HepG2 (cell line): Measurements from ENCODE around the gene CAPN10. TPM values are rescaled to one million over a fixed set of nuclear protein-coding genes. Genes with fewer than 3 reads are reported as not detected.
A peak's percentile ranks its signal among the peaks of the same experiment; 100 is the strongest.

ENCODE experiments used
- ATAD3A ChIP-seq: sonication (generic); formaldehyde crosslinking; IDR thresholded peaks from 2 replicates; pipeline ENCODE4 v1.4.0; 2020; ENCODE audit warnings: missing genetic modification reagents
- ATF1 ChIP-seq: IDR thresholded peaks from 2 replicates; pipeline ENCODE4 v1.6.1; 2016; ENCODE audit warnings: mild to moderate bottlenecking, control low read depth
- MBNL3 ChIP-seq: fragments of 250-450 bp; sonication (Bioruptor Pico); conservative IDR thresholded peaks from 2 replicates; pipeline ENCODE4 v1.8.0; 2022; ENCODE audit warnings: mild to moderate bottlenecking, inconsistent platforms
- NCOA1 ChIP-seq: sonication (generic); formaldehyde crosslinking; IDR thresholded peaks from 2 replicates; pipeline ENCODE4 v1.9.0; 2021; ENCODE audit warnings: missing genetic modification reagents
- NFKB2 ChIP-seq: sonication (generic); formaldehyde crosslinking; IDR thresholded peaks from 2 replicates; pipeline ENCODE4 v1.4.0; 2020; ENCODE audit warnings: missing genetic modification reagents, borderline replicate concordance
- NR1H2 ChIP-seq: sonication (generic); formaldehyde crosslinking; IDR thresholded peaks from 2 replicates; pipeline ENCODE4 v1.8.1; 2022; ENCODE audit warnings: low read depth, missing genetic modification reagents, borderline replicate concordance
- PATZ1 ChIP-seq: sonication (generic); formaldehyde crosslinking; IDR thresholded peaks from 2 replicates; pipeline ENCODE4 v1.4.0; 2020; ENCODE audit warnings: missing genetic modification reagents
- TEAD2 ChIP-seq: sonication (generic); formaldehyde crosslinking; IDR thresholded peaks from 2 replicates; pipeline ENCODE4 v1.9.0; 2021; ENCODE audit warnings: missing genetic modification reagents
- ZBTB20 ChIP-seq: sonication (generic); formaldehyde crosslinking; IDR thresholded peaks from 2 replicates; pipeline ENCODE4 v1.8.1; 2023; ENCODE audit warnings: missing genetic modification reagents, low read depth, mild to moderate bottlenecking, borderline replicate concordance
- ZNF644 ChIP-seq: IDR thresholded peaks from 2 replicates; pipeline ENCODE4 v1.6.1; 2016; ENCODE audit warnings: low read depth
- ZNF777 ChIP-seq: sonication (generic); formaldehyde crosslinking; IDR thresholded peaks from 2 replicates; pipeline ENCODE4 v1.4.0; 2020; ENCODE audit warnings: missing genetic modification reagents
- polyA plus RNA-seq, 8 experiments: library from polyadenylated mRNA; depleted of rRNA in 3 of 8; stranded (reverse) in 7 of 8; unstranded in 1 of 8; fragments of >200 nt; fragmentation: Illumina TruSeq in 4 of 8; extraction: Trizol in 4 of 8; gene quantifications; 2 replicates each; pipeline versions ENCODE4 v1.2.1 to v1.2.3, GENCODE V29; 2011 to 2016; ENCODE audit warnings: low read depth in 4 of 8, missing spikeins in 1 of 8, mixed read lengths in 1 of 8; ENCODE audit not compliant: insufficient read depth in 1 of 8
- total RNA-seq, 5 experiments: library from RNA; depleted of rRNA; stranded (reverse); fragments of >200 nt; fragmentation: Illumina TruSeq; extraction: Trizol; gene quantifications; 2 replicates each; pipeline ENCODE4 v1.2.3, GENCODE V29; 2016; ENCODE audit warnings: low read depth in 1 of 5
- TF ChIP-seq, protein P1 (sequence below): sonication (generic); formaldehyde crosslinking; IDR thresholded peaks from 2 replicates; pipeline ENCODE4 v1.5.0; 2020; ENCODE audit warnings: mild to moderate bottlenecking, missing genetic modification reagents, borderline replicate concordance
- TF ChIP-seq, protein P2 (sequence below): IDR thresholded peaks from 2 replicates; pipeline ENCODE4 v1.6.1; 2016
- TF ChIP-seq, protein P3 (sequence below): sonication (generic); formaldehyde crosslinking; IDR thresholded peaks from 2 replicates; pipeline ENCODE4 v1.5.0; 2020; ENCODE audit warnings: mild to moderate bottlenecking, missing genetic modification reagents

Gene CAPN10
- total and polyA plus RNA-seq, 2 of the 13 experiments (the other 11 are each of a cell fraction or from before 2014, with no cell fraction given), result 27.6 to 32.4 TPM

DNA sequence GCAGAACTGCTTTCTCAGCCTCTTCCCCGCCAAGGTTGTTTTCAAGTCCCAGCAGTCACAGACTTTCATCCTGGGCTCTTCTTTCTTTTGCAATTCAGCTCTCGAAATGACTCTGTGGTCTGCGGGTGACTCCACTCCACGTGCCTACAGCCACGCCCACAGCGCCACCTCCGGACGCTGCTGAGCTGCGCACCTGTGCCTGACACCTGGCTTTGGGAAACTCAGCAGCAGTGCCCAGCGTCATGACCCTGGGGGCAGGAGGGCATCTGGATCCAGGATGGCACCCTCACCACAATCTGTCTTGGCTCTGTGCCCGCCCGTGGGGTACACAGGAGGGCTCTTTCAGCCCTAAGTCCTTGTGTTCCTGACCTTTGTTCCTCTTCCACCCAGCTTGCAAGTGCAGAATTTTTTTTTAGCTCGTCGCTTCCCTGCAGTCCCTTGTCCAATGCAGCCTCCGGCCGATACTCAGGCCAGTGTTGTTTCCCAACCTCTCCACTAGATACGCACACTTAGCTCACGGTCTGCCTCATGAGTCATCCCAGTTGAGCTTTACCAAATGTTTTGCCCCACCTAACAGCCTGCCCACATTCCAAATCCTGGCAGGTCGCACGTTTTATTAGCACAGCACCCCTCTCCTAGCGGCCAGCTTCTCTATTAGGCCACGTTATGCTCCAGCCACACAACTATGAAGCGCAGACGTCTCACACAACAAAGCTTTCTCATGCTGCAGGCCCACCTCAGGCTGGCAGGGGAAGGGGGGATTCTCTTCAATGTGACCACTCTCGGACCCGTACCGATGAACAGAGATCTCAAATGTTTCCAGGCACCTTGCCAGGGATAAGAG is 6.5 kb upstream of the CAPN10 start (continued):
- TF ChIP-seq, protein P1, sequence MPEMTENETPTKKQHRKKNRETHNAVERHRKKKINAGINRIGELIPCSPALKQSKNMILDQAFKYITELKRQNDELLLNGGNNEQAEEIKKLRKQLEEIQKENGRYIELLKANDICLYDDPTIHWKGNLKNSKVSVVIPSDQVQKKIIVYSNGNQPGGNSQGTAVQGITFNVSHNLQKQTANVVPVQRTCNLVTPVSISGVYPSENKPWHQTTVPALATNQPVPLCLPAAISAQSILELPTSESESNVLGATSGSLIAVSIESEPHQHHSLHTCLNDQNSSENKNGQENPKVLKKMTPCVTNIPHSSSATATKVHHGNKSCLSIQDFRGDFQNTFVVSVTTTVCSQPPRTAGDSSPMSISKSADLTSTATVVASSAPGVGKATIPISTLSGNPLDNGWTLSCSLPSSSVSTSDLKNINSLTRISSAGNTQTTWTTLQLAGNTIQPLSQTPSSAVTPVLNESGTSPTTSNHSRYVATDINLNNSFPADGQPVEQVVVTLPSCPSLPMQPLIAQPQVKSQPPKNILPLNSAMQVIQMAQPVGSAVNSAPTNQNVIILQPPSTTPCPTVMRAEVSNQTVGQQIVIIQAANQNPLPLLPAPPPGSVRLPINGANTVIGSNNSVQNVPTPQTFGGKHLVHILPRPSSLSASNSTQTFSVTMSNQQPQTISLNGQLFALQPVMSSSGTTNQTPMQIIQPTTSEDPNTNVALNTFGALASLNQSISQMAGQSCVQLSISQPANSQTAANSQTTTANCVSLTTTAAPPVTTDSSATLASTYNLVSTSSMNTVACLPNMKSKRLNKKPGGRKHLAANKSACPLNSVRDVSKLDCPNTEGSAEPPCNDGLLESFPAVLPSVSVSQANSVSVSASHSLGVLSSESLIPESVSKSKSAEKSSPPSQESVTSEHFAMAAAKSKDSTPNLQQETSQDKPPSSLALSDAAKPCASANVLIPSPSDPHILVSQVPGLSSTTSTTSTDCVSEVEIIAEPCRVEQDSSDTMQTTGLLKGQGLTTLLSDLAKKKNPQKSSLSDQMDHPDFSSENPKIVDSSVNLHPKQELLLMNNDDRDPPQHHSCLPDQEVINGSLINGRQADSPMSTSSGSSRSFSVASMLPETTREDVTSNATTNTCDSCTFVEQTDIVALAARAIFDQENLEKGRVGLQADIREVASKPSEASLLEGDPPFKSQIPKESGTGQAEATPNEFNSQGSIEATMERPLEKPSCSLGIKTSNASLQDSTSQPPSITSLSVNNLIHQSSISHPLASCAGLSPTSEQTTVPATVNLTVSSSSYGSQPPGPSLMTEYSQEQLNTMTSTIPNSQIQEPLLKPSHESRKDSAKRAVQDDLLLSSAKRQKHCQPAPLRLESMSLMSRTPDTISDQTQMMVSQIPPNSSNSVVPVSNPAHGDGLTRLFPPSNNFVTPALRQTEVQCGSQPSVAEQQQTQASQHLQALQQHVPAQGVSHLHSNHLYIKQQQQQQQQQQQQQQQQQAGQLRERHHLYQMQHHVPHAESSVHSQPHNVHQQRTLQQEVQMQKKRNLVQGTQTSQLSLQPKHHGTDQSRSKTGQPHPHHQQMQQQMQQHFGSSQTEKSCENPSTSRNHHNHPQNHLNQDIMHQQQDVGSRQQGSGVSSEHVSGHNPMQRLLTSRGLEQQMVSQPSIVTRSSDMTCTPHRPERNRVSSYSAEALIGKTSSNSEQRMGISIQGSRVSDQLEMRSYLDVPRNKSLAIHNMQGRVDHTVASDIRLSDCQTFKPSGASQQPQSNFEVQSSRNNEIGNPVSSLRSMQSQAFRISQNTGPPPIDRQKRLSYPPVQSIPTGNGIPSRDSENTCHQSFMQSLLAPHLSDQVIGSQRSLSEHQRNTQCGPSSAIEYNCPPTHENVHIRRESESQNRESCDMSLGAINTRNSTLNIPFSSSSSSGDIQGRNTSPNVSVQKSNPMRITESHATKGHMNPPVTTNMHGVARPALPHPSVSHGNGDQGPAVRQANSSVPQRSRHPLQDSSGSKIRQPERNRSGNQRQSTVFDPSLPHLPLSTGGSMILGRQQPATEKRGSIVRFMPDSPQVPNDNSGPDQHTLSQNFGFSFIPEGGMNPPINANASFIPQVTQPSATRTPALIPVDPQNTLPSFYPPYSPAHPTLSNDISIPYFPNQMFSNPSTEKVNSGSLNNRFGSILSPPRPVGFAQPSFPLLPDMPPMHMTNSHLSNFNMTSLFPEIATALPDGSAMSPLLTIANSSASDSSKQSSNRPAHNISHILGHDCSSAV (CRISPR knock-in tag), result no peak
- no peak for TF ChIP-seq MBNL3 (CRISPR knock-in tag)
- TF ChIP-seq ZNF777 (CRISPR knock-in tag), result no peak
- TF ChIP-seq ZNF644 (CRISPR knock-in tag), result no peak
- no peak for TF ChIP-seq NR1H2 (CRISPR knock-in tag)
- TF ChIP-seq, protein P2, sequence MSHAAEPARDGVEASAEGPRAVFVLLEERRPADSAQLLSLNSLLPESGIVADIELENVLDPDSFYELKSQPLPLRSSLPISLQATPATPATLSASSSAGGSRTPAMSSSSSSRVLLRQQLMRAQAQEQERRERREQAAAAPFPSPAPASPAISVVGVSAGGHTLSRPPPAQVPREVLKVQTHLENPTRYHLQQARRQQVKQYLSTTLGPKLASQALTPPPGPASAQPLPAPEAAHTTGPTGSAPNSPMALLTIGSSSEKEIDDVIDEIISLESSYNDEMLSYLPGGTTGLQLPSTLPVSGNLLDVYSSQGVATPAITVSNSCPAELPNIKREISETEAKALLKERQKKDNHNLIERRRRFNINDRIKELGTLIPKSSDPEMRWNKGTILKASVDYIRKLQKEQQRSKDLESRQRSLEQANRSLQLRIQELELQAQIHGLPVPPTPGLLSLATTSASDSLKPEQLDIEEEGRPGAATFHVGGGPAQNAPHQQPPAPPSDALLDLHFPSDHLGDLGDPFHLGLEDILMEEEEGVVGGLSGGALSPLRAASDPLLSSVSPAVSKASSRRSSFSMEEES (CRISPR knock-in tag), result peak; percentile 72
- TF ChIP-seq PATZ1, result peak; percentile 37
- TF ChIP-seq TEAD2 (CRISPR knock-in tag), result no peak
- peak; percentile 68; the same call in 1 of the 2 replicates for TF ChIP-seq ZBTB20 (CRISPR knock-in tag)
- TF ChIP-seq NFKB2 (CRISPR knock-in tag), result peak; percentile 60; the same call in 1 of the 2 replicates
- no peak for TF ChIP-seq ATAD3A (CRISPR knock-in tag)
- TF ChIP-seq, protein P3, sequence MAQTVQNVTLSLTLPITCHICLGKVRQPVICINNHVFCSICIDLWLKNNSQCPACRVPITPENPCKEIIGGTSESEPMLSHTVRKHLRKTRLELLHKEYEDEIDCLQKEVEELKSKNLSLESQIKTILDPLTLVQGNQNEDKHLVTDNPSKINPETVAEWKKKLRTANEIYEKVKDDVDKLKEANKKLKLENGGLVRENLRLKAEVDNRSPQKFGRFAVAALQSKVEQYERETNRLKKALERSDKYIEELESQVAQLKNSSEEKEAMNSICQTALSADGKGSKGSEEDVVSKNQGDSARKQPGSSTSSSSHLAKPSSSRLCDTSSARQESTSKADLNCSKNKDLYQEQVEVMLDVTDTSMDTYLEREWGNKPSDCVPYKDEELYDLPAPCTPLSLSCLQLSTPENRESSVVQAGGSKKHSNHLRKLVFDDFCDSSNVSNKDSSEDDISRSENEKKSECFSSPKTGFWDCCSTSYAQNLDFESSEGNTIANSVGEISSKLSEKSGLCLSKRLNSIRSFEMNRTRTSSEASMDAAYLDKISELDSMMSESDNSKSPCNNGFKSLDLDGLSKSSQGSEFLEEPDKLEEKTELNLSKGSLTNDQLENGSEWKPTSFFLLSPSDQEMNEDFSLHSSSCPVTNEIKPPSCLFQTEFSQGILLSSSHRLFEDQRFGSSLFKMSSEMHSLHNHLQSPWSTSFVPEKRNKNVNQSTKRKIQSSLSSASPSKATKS, result no peak
- TF ChIP-seq ATF1, result no peak
- 0 out of 2 replicates have a peak, but pooled peaks have one; percentile 41 for TF ChIP-seq NCOA1 (CRISPR knock-in tag)
